Stomach (tissue), 9 donors: ENCODE data around the gene TSPAN16. TPM values are rescaled to one million over a fixed set of nuclear protein-coding genes. Genes with fewer than 3 reads are reported as not detected.

ENCODE experiments used
- DNase-seq, 2 donors: peaks; one replicate each; pipeline versions ENCODE4 v3.0.0 to v3.0.0-alpha.2; 2013 to 2019
- H3K27ac ChIP-seq, 5 donors: fragments of 200-600 bp in 4 of 5; sonication (generic) in 4 of 5; one replicate each; pipeline ENCODE4 v1.5.1; 2013 to 2019; ENCODE audit warnings: mild to moderate bottlenecking in 1 of 5, moderate library complexity in 1 of 5
- H3K27me3 ChIP-seq, 3 donors: fragments of 200-600 bp; sonication (generic); one replicate each; pipeline ENCODE4 v1.5.1; 2017 to 2019; ENCODE audit warnings: mixed run types in 1 of 3
- H3K36me3 ChIP-seq, 4 donors: fragments of 200-600 bp; sonication (generic); 1 replicate in 3 of 4; 2 replicates in 1 of 4; pipeline ENCODE4 v1.5.1; 2016 to 2019
- H3K4me1 ChIP-seq, 4 donors: fragments of 200-600 bp; sonication (generic); one replicate each; pipeline ENCODE4 v1.5.1; 2016 to 2019
- H3K4me3 ChIP-seq, 4 donors: fragments of 200-600 bp; sonication (generic) in 3 of 4; one replicate each; pipeline ENCODE4 v1.5.1; 2016 to 2019; ENCODE audit warnings: mild to moderate bottlenecking in 1 of 4
- H3K9me3 ChIP-seq, 4 donors: fragments of 200-600 bp; sonication (generic); one replicate each; pipeline ENCODE4 v1.5.1; 2016 to 2019
- EP300 ChIP-seq: sonication (generic); formaldehyde crosslinking; IDR thresholded peaks from one replicate; pipeline ENCODE4 v1.6.1; 2017; ENCODE audit warnings: antibody characterized with exemption
- POLR2A ChIP-seq, 4 donors: fragments of 450-650 bp; IDR thresholded peaks; one replicate each; pipeline ENCODE4 v1.6.1; 2016; ENCODE audit warnings: antibody characterized with exemption in 4 of 4, control low read depth in 2 of 4, mild to moderate bottlenecking in 1 of 4, moderate library complexity in 1 of 4
- POLR2AphosphoS5 ChIP-seq, 3 donors: sonication (generic); formaldehyde crosslinking; IDR thresholded peaks; one replicate each; pipeline ENCODE4 v1.6.1; 2016; ENCODE audit warnings: antibody characterized with exemption in 3 of 3
- WGBS, 5 donors: extraction: QIAGEN DNeasy Blood & Tissue Kit in 3 of 5; methylation state at CpG; one replicate each; pipeline versions ENCODE4 v1.1.5 to v1.1.7; 2013 to 2018; 5-methylcytosine and 5-hydroxymethylcytosine counted together
- intact Hi-C: fragments of 100-400 bp; cut with DNase I; formaldehyde crosslinking; loops from one replicate; pipeline ENCODE4 v1.15.1; 2023; ENCODE audit warnings: low total_unique reads
- polyA plus RNA-seq, 3 donors: library from polyadenylated mRNA; stranded (reverse); fragments of 200-250 nt; gene quantifications; one replicate each; pipeline ENCODE4 v1.2.3, GENCODE V29; 2013
- total RNA-seq, 5 donors: library from RNA; depleted of rRNA; stranded (reverse); fragments of >200 nt; gene quantifications; one replicate each; pipeline versions ENCODE4 v1.1.0 to v1.2.3, GENCODE V29; 2014 to 2016
- TF ChIP-seq, protein P1 (sequence below), 7 experiments: fragments of 450-650 bp in 4 of 7; fragments of 200-600 bp in 3 of 7; sonication (generic) in 3 of 7; IDR thresholded peaks; one replicate each; pipeline ENCODE4 v1.5.1; 2016 to 2019; ENCODE audit warnings: antibody characterized with exemption in 7 of 7, control low read depth in 2 of 7, mild to moderate bottlenecking in 1 of 7
- donor health status: healthy with polysubstance abuse.
- donor health status: Bipolar disorder and iron deficiency.
- donor health status: healthy.

TSPAN16 gene
- total and polyA plus RNA-seq, 8 donors, result not detected

DNA sequence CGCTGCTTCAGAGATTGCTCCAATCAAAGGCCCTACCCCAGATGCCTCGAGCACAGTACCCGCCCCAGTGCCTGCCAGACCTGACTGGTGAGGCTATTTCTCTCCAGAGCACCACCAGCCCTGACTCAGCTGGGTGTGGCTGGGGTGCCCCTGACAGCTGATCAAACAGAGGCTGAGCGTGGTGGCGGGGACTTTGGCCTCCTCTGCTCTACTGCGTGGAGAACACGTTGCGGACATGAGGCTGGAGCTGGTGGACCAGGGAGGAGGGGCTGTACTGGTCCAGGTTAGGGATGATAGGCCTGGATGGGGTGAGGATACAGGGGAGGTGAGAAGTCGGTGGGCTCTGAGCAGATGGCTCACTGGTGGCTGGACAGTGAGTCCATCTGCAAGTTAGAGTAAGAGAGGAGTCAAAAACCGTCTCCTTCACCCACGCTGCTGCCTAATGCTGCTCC, 30.1 kb upstream of the TSPAN16 start:
- H3K4me1 ChIP-seq, result peaks cover 24 to 60% (median 55%) of the 10 kb centered on the region in 4 donors
- DNase-seq, result peak; percentile 91 to 96
- no peaks in the 10 kb centered on the region for H3K36me3 ChIP-seq
- peak in 2 of 3 donors; percentile 82 to 90 for TF ChIP-seq POLR2AphosphoS5 (IDR thresholded peaks at IDR 0.05)
- TF ChIP-seq, protein P1, sequence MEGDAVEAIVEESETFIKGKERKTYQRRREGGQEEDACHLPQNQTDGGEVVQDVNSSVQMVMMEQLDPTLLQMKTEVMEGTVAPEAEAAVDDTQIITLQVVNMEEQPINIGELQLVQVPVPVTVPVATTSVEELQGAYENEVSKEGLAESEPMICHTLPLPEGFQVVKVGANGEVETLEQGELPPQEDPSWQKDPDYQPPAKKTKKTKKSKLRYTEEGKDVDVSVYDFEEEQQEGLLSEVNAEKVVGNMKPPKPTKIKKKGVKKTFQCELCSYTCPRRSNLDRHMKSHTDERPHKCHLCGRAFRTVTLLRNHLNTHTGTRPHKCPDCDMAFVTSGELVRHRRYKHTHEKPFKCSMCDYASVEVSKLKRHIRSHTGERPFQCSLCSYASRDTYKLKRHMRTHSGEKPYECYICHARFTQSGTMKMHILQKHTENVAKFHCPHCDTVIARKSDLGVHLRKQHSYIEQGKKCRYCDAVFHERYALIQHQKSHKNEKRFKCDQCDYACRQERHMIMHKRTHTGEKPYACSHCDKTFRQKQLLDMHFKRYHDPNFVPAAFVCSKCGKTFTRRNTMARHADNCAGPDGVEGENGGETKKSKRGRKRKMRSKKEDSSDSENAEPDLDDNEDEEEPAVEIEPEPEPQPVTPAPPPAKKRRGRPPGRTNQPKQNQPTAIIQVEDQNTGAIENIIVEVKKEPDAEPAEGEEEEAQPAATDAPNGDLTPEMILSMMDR (IDR thresholded peaks at IDR 0.05), result no peak
- no peak for TF ChIP-seq POLR2A (IDR thresholded peaks at IDR 0.05)
- TF ChIP-seq EP300, result no peak
- no peak overlapping the region for H3K4me3 ChIP-seq
- peaks cover 0 to 23% (median 0%) of the 10 kb centered on the region in 3 donors for H3K27me3 ChIP-seq
- H3K27ac ChIP-seq, result peak overlapping the region; percentile 83 to 91 (median 90)
- no peaks in the 10 kb centered on the region for H3K9me3 ChIP-seq
- intact Hi-C loops, result no loop called here
- 36 to 61% (median 44%) methylated on average over 9 to 11 of the region's 11 CpGs for WGBS, 5 donors

DNA sequence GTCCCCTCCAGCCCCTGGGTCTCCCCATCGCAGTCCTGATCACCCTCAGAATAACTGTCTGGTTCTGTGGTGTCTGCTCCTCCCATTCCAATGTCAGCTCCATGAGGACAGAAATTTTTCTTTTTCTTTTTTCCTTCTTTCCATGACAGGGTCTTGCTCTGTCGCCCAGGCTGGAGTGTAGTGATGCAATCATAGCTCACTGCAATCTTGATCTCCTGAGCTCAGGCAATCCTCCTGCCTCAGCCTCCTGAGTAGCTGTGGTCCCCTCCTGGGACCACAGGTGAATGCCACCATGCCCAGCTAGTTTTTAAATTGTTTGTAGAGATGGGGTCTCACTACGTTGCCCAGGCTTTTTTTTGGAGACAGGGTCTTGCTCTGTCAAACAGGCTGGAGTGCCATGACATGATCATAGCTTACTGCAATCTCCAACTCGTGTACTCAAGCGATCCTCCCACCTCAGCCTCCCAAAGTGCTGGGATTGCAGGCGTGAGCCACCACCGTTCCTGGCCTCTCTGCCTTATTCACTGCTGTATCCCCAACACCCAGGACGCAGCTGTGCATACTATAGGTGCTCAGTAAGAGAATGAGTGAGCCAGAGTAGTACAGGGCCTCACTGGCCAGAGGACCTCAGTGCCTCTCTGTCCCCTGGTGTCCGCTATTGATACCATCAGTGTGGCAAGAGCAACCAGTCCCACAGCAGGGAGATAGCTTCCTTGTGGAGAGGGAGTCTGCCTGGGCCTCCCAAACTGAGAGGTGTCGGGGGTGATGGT, 28.5 kb upstream of the TSPAN16 start:
- 87 to 92% (median 90%) methylated on average over 10 of the region's 10 CpGs for WGBS, 5 donors
- intact Hi-C loops, result no loop called here
- peaks cover 23 to 49% (median 42%) of the 10 kb centered on the region in 4 donors for H3K4me1 ChIP-seq
- no peaks in the 10 kb centered on the region for H3K9me3 ChIP-seq
- no peak overlapping the region for H3K27ac ChIP-seq
- H3K4me3 ChIP-seq, result no peak overlapping the region
- no peak for TF ChIP-seq EP300
- no peak for TF ChIP-seq POLR2A (IDR thresholded peaks at IDR 0.05)
- TF ChIP-seq POLR2AphosphoS5 (IDR thresholded peaks at IDR 0.05), result no peak
- TF ChIP-seq, protein P1 (IDR thresholded peaks at IDR 0.05), result no peak
- DNase-seq, result no peak
- H3K27me3 ChIP-seq, result peaks cover 0 to 8% (median 0%) of the 10 kb centered on the region in 3 donors
- H3K36me3 ChIP-seq, result no peaks in the 10 kb centered on the region

DNA sequence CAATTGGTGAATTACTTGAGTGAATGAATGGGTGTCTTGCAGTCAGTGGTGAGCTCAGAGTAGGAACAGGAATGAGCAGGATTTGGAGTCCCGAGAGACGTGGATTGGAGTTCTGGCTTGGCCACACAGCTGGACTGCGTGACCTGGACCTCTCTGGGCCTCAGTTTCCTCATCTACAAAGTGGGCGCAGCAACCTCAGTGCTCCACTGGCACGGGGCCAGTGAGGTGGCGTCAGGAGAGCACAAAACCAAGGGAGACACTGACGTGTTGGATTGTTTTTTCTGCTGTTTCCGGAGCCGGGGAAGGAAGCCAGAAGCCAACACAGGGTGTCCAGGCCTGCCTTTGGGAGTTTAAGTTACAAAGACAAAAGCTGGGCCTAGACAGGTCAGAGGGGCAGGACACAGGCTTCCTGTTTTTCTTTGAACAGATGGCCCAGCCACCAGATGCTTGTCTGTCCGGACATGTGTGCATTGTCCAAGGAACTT, 27.1 kb upstream of the TSPAN16 start:
- no peak overlapping the region for H3K4me3 ChIP-seq
- H3K9me3 ChIP-seq, result no peaks in the 10 kb centered on the region
- peaks cover 0 to 4% (median 0%) of the 10 kb centered on the region in 3 donors for H3K27me3 ChIP-seq
- peaks cover 16 to 41% (median 33%) of the 10 kb centered on the region in 4 donors for H3K4me1 ChIP-seq
- no peaks in the 10 kb centered on the region for H3K36me3 ChIP-seq
- peak overlapping the region in 4 of 5 donors; percentile 37 to 69 (median 52) for H3K27ac ChIP-seq
- DNase-seq, result peak; percentile 53 to 84
- TF ChIP-seq EP300, result no peak
- TF ChIP-seq, protein P1 (IDR thresholded peaks at IDR 0.05), result no peak
- TF ChIP-seq POLR2AphosphoS5 (IDR thresholded peaks at IDR 0.05), result peak in 2 of 3 donors; percentile 3 to 24
- intact Hi-C loops, result no loop called here
- whole genome bisulfite sequencing, 5 donors, result 32 to 47% (median 39%) methylated on average over 10 of the region's 10 CpGs

DNA sequence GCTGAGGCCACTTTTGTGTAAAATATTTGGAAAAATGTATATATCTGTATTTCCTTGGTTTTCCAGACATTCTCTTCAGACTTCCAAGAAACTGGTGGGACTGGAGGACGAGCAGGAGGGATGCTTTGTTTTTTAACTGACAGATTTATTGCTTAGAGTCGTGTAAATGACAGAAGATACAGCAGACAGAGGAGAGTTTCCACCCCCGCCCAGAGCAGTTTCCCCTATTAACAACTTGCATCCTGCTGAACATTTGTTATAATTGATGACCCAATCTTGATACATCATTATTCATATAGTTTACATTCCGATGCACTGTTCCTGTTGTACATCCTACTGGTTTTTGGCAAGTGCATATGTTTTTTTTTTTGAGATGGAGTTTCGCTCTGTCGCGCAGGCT, 26.6 kb upstream of the TSPAN16 start:
- DNase-seq, result peak in 1 of 2 donors; percentile 53
- Histone ChIP-seq H3K27ac (peak overlapping the region in 4 of 5 donors; percentile 17 to 69 (median 52)), H3K36me3 (no peaks in the 10 kb centered on the region), H3K4me1 (peaks cover 13 to 38% (median 28%) of the 10 kb centered on the region in 4 donors), H3K4me3 (no peak overlapping the region), H3K9me3 (no peaks in the 10 kb centered on the region), H3K27me3 (peaks cover 0 to 4% (median 0%) of the 10 kb centered on the region in 3 donors)
- TF ChIP-seq, protein P1 (IDR thresholded peaks at IDR 0.05), result no peak
- TF ChIP-seq EP300 (no peak), POLR2A (IDR thresholded peaks at IDR 0.05) (no peak), POLR2AphosphoS5 (IDR thresholded peaks at IDR 0.05) (no peak)
- intact Hi-C loops, result no loop called here
- 41 to 76% (median 56%) methylated on average over 7 of the region's 7 CpGs for WGBS, 5 donors
